NK-92 (cell line): ENCODE results near the gene MRPL43.
"Not testable (repeated sequence)": the region's sequence is repeated elsewhere in the genome, so short reads cannot be mapped to it uniquely, and the experiment has no call there.

ENCODE experiments used
- DNase-seq: peaks from one replicate; lab custom pipeline; 2025; ENCODE audit not compliant: unreplicated experiment; lab: John Stamatoyannopoulos, UW

MRPL43 gene

GRCh38 chr10:100986952-100987684 is at the start of gene MRPL43, which contains the start of gene TWNK:
TSS of gene MRPL43 (minus strand) at chr10:100987497. CDS start at chr10:100987443, 54 bp downstream.
TSS of gene TWNK (plus strand) at chr10:100987543. CDS start at chr10:100988211, 668 bp downstream.
- peak; percentile 24 for DNase-seq

- no peak for DNase-seq
Measured at GRCh38 chr10:101036726-101037125, 49.4 kb upstream of the MRPL43 start.

- no peak for DNase-seq
Measured at GRCh38 chr10:101035916-101036702, 48.8 kb upstream of the MRPL43 start.

- no peak for DNase-seq
Measured at GRCh38 chr10:101035314-101035713, 48.0 kb upstream of the MRPL43 start.

- not testable (repeated sequence) for DNase-seq
Measured at GRCh38 chr10:101034404-101034803, 47.1 kb upstream of the MRPL43 start.

- no peak for DNase-seq
Measured at GRCh38 chr10:101033276-101033675, 46.0 kb upstream of the MRPL43 start.

- no peak for DNase-seq
Measured at GRCh38 chr10:101032637-101033224, 45.4 kb upstream of the MRPL43 start.

- DNase-seq = no peak
Measured at GRCh38 chr10:101031796-101032636, 44.7 kb upstream of the MRPL43 start.

GRCh38 chr10:101031128-101031795 is 44.0 kb upstream of the MRPL43 start, which contains the start of the genes PDZD7 and SFXN3:
TSS of gene PDZD7 (minus strand) at chr10:101031129. CDS start at chr10:101030219, 910 bp downstream.
TSS of gene SFXN3 (plus strand) at chr10:101031234. CDS start at chr10:101034695, 3,461 bp downstream.
- peak; percentile 15 for DNase-seq

- DNase-seq = no peak
Measured at GRCh38 chr10:101030496-101031127, 43.3 kb upstream of the MRPL43 start.

GRCh38 chr10:101029520-101030295 is 42.4 kb upstream of the MRPL43 start:
- DNase-seq = no peak

- DNase-seq = no peak
Measured at GRCh38 chr10:101028446-101029337, 41.4 kb upstream of the MRPL43 start.

- no peak for DNase-seq
Measured at GRCh38 chr10:101027106-101027720, 39.9 kb upstream of the MRPL43 start.

- DNase-seq = no peak
Measured at GRCh38 chr10:101022967-101023705, 35.8 kb upstream of the MRPL43 start.

- no peak for DNase-seq
Measured at GRCh38 chr10:101021692-101022251, 34.5 kb upstream of the MRPL43 start.

GRCh38 chr10:101021239-101021638 is 33.9 kb upstream of the MRPL43 start:
- DNase-seq = no peak
